Measurements from ENCODE around the gene ZRANB2. TPM values are rescaled to one million over a fixed set of nuclear protein-coding genes. Genes with fewer than 3 reads are reported as not detected.

The ZRANB2 gene
- total and polyA plus RNA-seq, 11 donors = 24.6 to 56.6 (median 48.6) TPM

- Histone ChIP-seq H3K4me1 (no peaks in the 10 kb centered on the region), H3K4me3 (no peak overlapping the region), H3K36me3 (no peaks in the 10 kb centered on the region), H3K27me3 (peaks cover 0 to 30% (median 0%) of the 10 kb centered on the region in 9 donors), H3K27ac (no peak overlapping the region), H3K9me3 (no peaks in the 10 kb centered on the region)
- DNase-seq (no peak), ATAC-seq (no peak)
- TF ChIP-seq, protein P1, sequence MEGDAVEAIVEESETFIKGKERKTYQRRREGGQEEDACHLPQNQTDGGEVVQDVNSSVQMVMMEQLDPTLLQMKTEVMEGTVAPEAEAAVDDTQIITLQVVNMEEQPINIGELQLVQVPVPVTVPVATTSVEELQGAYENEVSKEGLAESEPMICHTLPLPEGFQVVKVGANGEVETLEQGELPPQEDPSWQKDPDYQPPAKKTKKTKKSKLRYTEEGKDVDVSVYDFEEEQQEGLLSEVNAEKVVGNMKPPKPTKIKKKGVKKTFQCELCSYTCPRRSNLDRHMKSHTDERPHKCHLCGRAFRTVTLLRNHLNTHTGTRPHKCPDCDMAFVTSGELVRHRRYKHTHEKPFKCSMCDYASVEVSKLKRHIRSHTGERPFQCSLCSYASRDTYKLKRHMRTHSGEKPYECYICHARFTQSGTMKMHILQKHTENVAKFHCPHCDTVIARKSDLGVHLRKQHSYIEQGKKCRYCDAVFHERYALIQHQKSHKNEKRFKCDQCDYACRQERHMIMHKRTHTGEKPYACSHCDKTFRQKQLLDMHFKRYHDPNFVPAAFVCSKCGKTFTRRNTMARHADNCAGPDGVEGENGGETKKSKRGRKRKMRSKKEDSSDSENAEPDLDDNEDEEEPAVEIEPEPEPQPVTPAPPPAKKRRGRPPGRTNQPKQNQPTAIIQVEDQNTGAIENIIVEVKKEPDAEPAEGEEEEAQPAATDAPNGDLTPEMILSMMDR (IDR thresholded peaks at IDR 0.05) = no peak
- TF ChIP-seq POLR2A (IDR thresholded peaks at IDR 0.05) = no peak
- intact Hi-C loops (cut with DNase I) = no loop called here
- 50 to 66% (median 57%) methylated on average over 2 of the region's 2 CpGs for WGBS, 4 donors
Observed at GRCh38 chr1:71038942-71039341, 41.9 kb downstream of the ZRANB2 start.

DNA sequence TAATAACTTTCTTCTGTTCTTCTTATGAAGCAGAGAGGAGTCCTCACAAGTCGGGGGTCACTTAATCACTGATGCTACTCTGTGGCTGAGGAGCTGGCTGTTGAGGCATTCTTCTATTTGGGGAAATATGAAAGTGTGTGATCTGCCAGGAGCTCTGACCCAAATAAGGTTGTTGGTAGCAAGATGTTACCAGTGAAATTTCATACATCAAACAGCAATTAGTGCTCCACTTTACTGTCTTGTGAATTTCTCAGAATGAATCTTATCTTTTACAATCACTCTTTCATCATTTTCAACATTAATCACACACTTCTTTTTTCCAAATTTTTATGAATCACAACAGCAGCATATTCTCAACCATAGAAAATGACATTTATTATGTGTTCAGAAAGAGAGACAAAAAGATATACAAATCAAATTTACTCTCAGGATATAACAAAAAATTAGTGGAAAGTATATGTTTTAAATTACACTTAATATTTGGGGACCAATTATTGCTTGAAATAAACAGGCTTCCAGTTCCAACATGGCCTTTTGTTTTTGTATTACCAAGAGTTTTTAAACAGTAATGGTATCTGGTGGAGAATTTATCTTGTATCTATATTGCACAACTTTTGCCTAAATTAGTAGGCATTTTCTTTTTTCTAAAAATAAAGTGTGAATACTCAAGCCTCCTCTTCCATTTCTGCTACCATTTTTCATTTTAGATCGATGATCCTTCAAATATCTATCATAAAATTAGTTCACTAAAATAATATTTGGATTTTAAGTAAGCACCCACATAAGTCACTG lies 42.8 kb downstream of the ZRANB2 start:
- H3K27me3 ChIP-seq = peaks cover 0 to 35% (median 0%) of the 10 kb centered on the region in 9 donors
- H3K9me3 ChIP-seq = no peaks in the 10 kb centered on the region
- no peaks in the 10 kb centered on the region for H3K4me1 ChIP-seq
- H3K36me3 ChIP-seq = no peaks in the 10 kb centered on the region
- no peak overlapping the region for H3K4me3 ChIP-seq
- TF ChIP-seq, protein P1 (IDR thresholded peaks at IDR 0.05) = no peak
- TF ChIP-seq POLR2A (IDR thresholded peaks at IDR 0.05) = no peak
- 69 to 83% (median 71%) methylated on average over 2 of the region's 2 CpGs for WGBS, 4 donors
- no peak overlapping the region for H3K27ac ChIP-seq
- ATAC-seq (no peak), DNase-seq (no peak)
- intact Hi-C loops (cut with DNase I) = no loop called here

DNA sequence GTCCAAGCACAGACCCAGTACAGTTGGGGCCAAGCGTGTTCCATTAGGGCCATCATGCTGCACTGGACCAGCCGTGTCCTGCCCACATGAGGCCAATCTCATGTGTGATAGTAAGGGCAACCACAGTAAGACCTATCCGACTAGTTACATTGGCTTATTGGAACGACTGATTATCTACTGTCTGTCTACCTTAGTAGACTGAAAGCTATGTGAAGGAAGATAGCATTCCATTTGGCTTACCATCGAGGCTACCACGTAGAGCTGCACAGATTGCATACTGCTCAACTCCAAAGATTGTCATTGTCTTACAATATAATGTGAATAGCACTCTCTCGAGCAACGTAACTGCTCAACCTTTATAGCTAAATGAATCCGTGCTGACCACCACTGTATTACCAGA lies 43.8 kb downstream of the ZRANB2 start:
- intact Hi-C loops (cut with DNase I) = no loop called here
- Histone ChIP-seq H3K36me3 (no peaks in the 10 kb centered on the region), H3K27ac (no peak overlapping the region), H3K4me1 (no peaks in the 10 kb centered on the region), H3K9me3 (no peaks in the 10 kb centered on the region), H3K27me3 (peaks cover 0 to 41% (median 0%) of the 10 kb centered on the region in 9 donors), H3K4me3 (no peak overlapping the region)
- 90 to 95% (median 93%) methylated on average over 9 of the region's 9 CpGs for WGBS, 4 donors
- TF ChIP-seq, protein P1 (IDR thresholded peaks at IDR 0.05) = no peak
- no peak for TF ChIP-seq POLR2A (IDR thresholded peaks at IDR 0.05)
- DNase-seq (no peak), ATAC-seq (no peak)

GRCh38 chr1:71033136-71033535 lies 47.7 kb downstream of the ZRANB2 start:
- WGBS, 4 donors = 92 to 98% (median 95%) methylated on average over 1 of the region's 1 CpG
- H3K36me3 ChIP-seq = no peaks in the 10 kb centered on the region
- DNase-seq (no peak), ATAC-seq (no peak)
- TF ChIP-seq, protein P1 (IDR thresholded peaks at IDR 0.05) = no peak
- TF ChIP-seq POLR2A (IDR thresholded peaks at IDR 0.05) = no peak
- H3K9me3 ChIP-seq = no peaks in the 10 kb centered on the region
- H3K4me1 ChIP-seq = no peaks in the 10 kb centered on the region
- peaks cover 0 to 44% (median 0%) of the 10 kb centered on the region in 9 donors for H3K27me3 ChIP-seq
- intact Hi-C loops (cut with DNase I) = no loop called here
- H3K4me3 ChIP-seq = no peak overlapping the region
- H3K27ac ChIP-seq = no peak overlapping the region
